ENCODE measurements around the gene PACSIN2. TPM values are rescaled to one million over a fixed set of nuclear protein-coding genes. Genes with fewer than 3 reads are reported as not detected.

PACSIN2 gene
- total and polyA plus RNA-seq, 10 of the 15 experiments (the other 5 are each of a cell fraction or from before 2014, with no cell fraction given) = 0.93 to 78.7 (median 46.8) TPM

DNA sequence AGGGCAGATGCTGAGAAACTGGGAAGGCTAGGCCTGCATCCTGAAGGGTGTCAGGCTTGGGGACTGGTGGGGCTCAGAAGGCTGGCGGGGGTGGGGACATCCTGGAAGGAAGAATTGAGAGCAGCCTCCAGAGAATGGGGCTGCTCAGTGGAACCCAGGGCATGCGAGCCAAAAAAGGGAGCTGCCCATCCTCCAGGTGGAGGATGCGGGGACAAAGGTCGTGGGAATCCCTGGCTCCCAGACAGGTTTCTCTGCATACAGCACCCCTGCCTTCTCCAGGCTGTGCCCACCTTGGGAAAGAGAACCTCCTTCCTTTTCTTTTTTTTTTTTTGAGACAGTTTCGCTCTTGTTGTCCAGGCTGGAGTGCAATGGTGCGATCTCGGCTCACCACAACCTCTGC, 117.0 kb downstream of the PACSIN2 start:
- Histone ChIP-seq H3K9ac (ENCODE audit: control insufficient read depth, insufficient read depth, low read length) (no peak overlapping the region), H2AFZ (ENCODE audit: control insufficient read depth, low read depth, low read length) (no peak overlapping the region), H3K27ac (ENCODE audit: control insufficient read depth, insufficient read depth) (no peak overlapping the region), H3K27me3 (replicated peaks in 1 of 2; ENCODE audit: control insufficient read depth in 2 of 2, insufficient read depth in 2 of 2, low read length in 1 of 2) (no peaks in the 10 kb centered on the region), H4K20me1 (ENCODE audit: control insufficient read depth, insufficient read depth) (no peaks in the 10 kb centered on the region), H3K4me2 (ENCODE audit: control insufficient read depth, insufficient read depth) (no peak overlapping the region), H3K36me3 (ENCODE audit: control insufficient read depth in 2 of 2, insufficient read depth in 2 of 2, low read length in 1 of 2) (peaks cover 6 to 7% of the 10 kb centered on the region in 2 experiments; a peak in 2 of 4 replicates), H3K79me2 (ENCODE audit: control insufficient read depth, insufficient read depth, low read length) (peaks cover 17% of the 10 kb centered on the region), H3K4me3 (no peak overlapping the region), H3K4me1 (ENCODE audit: control insufficient read depth, insufficient read depth, low read length) (peaks cover 39% of the 10 kb centered on the region), H3K9me3 (replicated peaks; ENCODE audit: control insufficient read depth, insufficient read depth, low read length) (no peaks in the 10 kb centered on the region)
- ATAC-seq (no peak), DNase-seq (ENCODE audit: low read depth, low spot score) (no peak), FAIRE-seq (no peak)
- in situ Hi-C loops (cut with MboI) (no loop called here), intact Hi-C loops (cut with micrococcal nuclease; ENCODE audit: unreplicated experiment) (no loop called here)
- 96% methylated on average over 4 of the region's 7 CpGs for WGBS (ENCODE audit: insufficient coverage, insufficient replicate concordance, low lambda C conversion rate, missing lambda C conversion rate)
- SMC1A ChIA-PET (ENCODE audit: uncharacterized antibody, unreplicated experiment) = interaction anchor here (1.6 kb wide), 1 partner anchor 10 kb away, joined by 4 read pairs; no protein-coding TSS in a partner anchor
- CTCF ChIA-PET = interaction anchor here (0.7 to 1.8 kb wide), 3 partner anchors 11 to 30 kb away, joined by 3 to 5 read pairs (median 4); no protein-coding TSS in a partner anchor
- no TSS peak for BruUV-seq (replicated peaks)
- POLR2A ChIA-PET = interaction anchor here (0.6 to 1.1 kb wide), 2 partner anchors 13 to 252 kb away, joined by 3 to 4 read pairs; no protein-coding TSS in a partner anchor
- RAD21 ChIA-PET (ENCODE audit: unreplicated experiment) = interaction anchor here (1.2 kb wide), 1 partner anchor 30 kb away, joined by 3 read pairs; no protein-coding TSS in a partner anchor
- TF ChIP-seq BMI1 (IDR thresholded peaks at IDR 0.05; ENCODE audit: borderline replicate concordance) (no peak), EED (IDR thresholded peaks at IDR 0.05; ENCODE audit: low read depth) (no peak), IKZF2 (IDR thresholded peaks at IDR 0.05) (no peak), MXI1 (IDR thresholded peaks at IDR 0.05; ENCODE audit: low read depth, low read length) (no peak), FOXK2 (IDR thresholded peaks at IDR 0.05) (no peak), DPF2 (IDR thresholded peaks at IDR 0.05) (no peak), BACH1 (IDR thresholded peaks at IDR 0.05; ENCODE audit: borderline replicate concordance) (no peak), MYC (IDR thresholded peaks at IDR 0.05; ENCODE audit: insufficient read depth, insufficient read length, insufficient replicate concordance, low read length, severe bottlenecking) (no peak), RELA (IDR thresholded peaks at IDR 0.05; ENCODE audit: borderline replicate concordance, partially characterized antibody) (no peak), ZNF622 (IDR thresholded peaks at IDR 0.05) (no peak), LARP7 (IDR thresholded peaks at IDR 0.05) (no peak), RAD51 (IDR thresholded peaks at IDR 0.05) (no peak), CHD1 (IDR thresholded peaks at IDR 0.05; ENCODE audit: low read depth, low read length) (no peak)
- TF ChIP-seq, protein P1, sequence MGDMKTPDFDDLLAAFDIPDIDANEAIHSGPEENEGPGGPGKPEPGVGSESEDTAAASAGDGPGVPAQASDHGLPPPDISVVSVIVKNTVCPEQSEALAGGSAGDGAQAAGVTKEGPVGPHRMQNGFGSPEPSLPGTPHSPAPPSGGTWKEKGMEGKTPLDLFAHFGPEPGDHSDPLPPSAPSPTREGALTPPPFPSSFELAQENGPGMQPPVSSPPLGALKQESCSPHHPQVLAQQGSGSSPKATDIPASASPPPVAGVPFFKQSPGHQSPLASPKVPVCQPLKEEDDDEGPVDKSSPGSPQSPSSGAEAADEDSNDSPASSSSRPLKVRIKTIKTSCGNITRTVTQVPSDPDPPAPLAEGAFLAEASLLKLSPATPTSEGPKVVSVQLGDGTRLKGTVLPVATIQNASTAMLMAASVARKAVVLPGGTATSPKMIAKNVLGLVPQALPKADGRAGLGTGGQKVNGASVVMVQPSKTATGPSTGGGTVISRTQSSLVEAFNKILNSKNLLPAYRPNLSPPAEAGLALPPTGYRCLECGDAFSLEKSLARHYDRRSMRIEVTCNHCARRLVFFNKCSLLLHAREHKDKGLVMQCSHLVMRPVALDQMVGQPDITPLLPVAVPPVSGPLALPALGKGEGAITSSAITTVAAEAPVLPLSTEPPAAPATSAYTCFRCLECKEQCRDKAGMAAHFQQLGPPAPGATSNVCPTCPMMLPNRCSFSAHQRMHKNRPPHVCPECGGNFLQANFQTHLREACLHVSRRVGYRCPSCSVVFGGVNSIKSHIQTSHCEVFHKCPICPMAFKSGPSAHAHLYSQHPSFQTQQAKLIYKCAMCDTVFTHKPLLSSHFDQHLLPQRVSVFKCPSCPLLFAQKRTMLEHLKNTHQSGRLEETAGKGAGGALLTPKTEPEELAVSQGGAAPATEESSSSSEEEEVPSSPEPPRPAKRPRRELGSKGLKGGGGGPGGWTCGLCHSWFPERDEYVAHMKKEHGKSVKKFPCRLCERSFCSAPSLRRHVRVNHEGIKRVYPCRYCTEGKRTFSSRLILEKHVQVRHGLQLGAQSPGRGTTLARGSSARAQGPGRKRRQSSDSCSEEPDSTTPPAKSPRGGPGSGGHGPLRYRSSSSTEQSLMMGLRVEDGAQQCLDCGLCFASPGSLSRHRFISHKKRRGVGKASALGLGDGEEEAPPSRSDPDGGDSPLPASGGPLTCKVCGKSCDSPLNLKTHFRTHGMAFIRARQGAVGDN (IDR thresholded peaks at IDR 0.05) = no peak
- TF ChIP-seq, protein P2, sequence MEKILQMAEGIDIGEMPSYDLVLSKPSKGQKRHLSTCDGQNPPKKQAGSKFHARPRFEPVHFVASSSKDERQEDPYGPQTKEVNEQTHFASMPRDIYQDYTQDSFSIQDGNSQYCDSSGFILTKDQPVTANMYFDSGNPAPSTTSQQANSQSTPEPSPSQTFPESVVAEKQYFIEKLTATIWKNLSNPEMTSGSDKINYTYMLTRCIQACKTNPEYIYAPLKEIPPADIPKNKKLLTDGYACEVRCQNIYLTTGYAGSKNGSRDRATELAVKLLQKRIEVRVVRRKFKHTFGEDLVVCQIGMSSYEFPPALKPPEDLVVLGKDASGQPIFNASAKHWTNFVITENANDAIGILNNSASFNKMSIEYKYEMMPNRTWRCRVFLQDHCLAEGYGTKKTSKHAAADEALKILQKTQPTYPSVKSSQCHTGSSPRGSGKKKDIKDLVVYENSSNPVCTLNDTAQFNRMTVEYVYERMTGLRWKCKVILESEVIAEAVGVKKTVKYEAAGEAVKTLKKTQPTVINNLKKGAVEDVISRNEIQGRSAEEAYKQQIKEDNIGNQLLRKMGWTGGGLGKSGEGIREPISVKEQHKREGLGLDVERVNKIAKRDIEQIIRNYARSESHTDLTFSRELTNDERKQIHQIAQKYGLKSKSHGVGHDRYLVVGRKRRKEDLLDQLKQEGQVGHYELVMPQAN (conservative IDR thresholded peaks at IDR 0.05) = no peak
- TF ChIP-seq, protein P3, sequence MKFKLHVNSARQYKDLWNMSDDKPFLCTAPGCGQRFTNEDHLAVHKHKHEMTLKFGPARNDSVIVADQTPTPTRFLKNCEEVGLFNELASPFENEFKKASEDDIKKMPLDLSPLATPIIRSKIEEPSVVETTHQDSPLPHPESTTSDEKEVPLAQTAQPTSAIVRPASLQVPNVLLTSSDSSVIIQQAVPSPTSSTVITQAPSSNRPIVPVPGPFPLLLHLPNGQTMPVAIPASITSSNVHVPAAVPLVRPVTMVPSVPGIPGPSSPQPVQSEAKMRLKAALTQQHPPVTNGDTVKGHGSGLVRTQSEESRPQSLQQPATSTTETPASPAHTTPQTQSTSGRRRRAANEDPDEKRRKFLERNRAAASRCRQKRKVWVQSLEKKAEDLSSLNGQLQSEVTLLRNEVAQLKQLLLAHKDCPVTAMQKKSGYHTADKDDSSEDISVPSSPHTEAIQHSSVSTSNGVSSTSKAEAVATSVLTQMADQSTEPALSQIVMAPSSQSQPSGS (IDR thresholded peaks at IDR 0.05; ENCODE audit: low read length) = no peak

Measured in GM12878 (cell line).